ENCODE data around the gene ADAMTS12.
A peak's percentile ranks its signal among the peaks of the same experiment; 100 is the strongest.

Gene ADAMTS12

DNA sequence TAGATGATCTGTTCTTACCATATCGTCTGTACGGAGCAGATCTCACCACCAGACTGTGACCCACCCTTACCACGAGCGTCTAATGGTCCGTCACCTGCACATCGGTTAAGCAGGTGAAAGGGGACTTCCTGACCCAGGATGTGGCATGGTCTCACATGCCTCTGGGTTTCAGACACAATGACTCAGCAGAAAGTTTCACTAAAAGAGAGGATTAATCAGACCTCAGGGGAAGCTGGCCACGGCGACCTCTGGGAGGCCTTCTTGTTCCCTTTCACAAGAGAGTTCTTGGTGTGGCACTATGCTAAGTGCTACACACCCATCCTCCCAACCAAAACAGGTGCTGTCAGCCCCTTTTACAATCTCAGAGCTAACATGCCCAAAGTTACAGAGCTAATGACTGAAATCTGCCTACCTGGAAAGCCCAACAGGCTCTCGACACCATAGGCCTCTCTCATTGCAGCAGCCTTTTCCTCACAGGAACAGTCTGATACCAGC is 41.6 kb downstream of the ADAMTS12 start:
- DNase-seq (ENCODE audit: low read depth in 2 of 3, low spot score in 2 of 3): peak in 2 of 3 experiments; percentile 18 to 24

DNA sequence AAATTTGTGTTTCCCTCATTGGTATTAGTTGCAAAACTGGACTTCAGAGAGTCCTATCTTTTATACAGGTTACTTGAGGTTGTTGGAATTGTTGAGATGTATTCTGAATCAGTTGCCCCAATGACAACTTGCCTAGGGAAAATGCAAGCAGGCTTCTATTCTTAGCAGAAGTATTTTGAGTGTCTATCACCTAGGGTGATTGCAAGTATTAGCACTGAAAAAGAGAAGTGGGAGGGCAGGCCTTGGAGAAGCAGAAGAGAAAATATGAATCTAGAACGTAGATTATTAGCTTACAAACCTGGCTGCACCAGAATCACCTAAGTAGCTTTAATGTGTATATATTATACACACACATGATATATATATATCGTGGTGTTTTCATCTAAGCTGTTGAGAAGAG is 43.2 kb downstream of the ADAMTS12 start:
- DNase-seq (ENCODE audit: low read depth in 2 of 3, low spot score in 2 of 3): no peak

DNA sequence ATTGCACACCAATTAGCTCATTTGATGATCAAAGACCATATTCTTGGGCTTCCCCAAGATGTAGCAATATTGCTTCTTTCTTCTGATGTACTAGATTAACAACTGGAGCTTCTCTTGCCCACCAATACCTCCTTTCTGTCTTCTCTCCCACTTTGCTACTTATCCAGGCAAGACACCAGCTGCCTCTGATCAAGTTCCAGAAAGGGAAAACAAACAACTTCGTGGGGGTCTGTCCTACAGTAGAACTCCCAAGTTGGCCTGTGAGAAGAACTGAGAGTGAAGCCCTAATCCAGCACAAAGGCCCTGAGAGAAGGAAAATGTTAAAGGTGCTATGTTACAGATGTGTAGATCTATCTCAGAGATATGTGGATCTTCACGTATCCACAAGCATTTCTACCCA is 44.9 kb downstream of the ADAMTS12 start:
- DNase-seq (ENCODE audit: low read depth in 2 of 3, low spot score in 2 of 3): no peak

DNA sequence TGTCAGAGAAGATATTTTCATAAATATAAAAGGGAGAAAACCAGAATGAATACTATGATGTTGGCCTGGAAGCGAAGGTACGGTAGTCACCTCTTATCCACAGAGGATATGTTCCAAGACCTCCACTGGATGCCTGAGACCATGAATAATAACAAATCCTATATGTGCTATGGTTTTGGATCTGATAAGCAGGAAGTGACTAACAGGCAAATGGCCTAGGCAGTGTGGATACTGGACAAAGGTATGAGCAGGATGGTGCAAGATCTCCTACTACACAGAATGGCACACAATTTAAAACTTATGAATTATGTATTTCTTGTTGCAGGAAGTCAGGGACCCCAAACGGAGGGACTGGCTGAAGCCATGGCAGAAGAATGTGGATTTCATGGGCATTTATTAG is 48.2 kb downstream of the ADAMTS12 start:
- no peak for DNase-seq (ENCODE audit: low read depth in 2 of 3, low spot score in 2 of 3)

- no peak for DNase-seq (ENCODE audit: low read depth in 2 of 3, low spot score in 2 of 3)
These were observed 49.3 kb downstream of the ADAMTS12 start for GRCh38 chr5:33842456-33842855.

- DNase-seq (ENCODE audit: low read depth in 2 of 3, low spot score in 2 of 3): no peak
These were observed 49.9 kb downstream of the ADAMTS12 start for GRCh38 chr5:33841891-33842290.

GRCh38 chr5:33840927-33841547 is 50.8 kb downstream of the ADAMTS12 start:
- no peak for DNase-seq (ENCODE audit: low read depth in 2 of 3, low spot score in 2 of 3)

DNA sequence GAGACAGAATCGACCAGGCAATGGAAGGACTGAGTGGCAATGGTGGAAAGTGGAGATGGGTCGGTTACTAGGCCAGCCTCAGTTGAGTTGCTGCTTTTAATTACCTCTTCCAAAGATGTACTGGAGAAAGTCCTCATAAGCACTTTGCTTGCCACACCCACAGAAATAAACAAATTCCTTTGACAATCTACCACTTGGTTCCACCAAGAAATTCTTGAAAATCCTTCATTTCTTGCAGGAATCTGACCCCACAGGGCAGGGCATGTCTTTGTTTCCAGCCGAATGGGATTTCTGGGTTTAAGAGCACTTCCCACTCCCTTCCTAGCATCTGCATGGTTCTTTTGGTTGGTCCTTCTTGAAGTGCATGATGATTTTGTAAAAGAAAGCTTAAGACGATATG is 54.5 kb downstream of the ADAMTS12 start:
- DNase-seq (ENCODE audit: low read depth in 2 of 3, low spot score in 2 of 3): no peak

- DNase-seq (ENCODE audit: low read depth in 2 of 3, low spot score in 2 of 3): no peak
These were observed 57.5 kb downstream of the ADAMTS12 start for GRCh38 chr5:33834334-33834733.

DNA sequence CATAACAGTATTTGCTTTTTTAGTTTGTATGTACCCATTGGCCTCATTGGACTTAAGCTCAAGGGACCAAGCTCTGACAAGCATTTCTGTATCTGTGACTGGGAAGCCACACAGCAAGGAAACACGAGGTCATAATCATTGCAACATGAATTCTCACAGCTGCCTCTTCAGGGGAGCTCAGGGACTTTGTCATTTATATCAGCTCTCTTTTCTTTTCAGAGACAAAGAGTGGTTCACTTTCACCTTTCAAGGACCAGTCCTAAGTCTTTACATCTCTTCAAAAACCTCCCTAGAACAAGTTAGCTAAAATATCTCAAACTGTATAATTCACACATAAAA is 58.6 kb downstream of the ADAMTS12 start:
- DNase-seq (ENCODE audit: low read depth in 2 of 3, low spot score in 2 of 3): no peak

- DNase-seq (ENCODE audit: low read depth in 2 of 3, low spot score in 2 of 3): no peak
These were observed 59.2 kb downstream of the ADAMTS12 start for GRCh38 chr5:33832404-33833236.

GRCh38 chr5:33831041-33831440 is 60.7 kb downstream of the ADAMTS12 start:
- DNase-seq (ENCODE audit: low read depth in 2 of 3, low spot score in 2 of 3): no peak

- no peak for DNase-seq (ENCODE audit: low read depth in 2 of 3, low spot score in 2 of 3)
These were observed 62.4 kb downstream of the ADAMTS12 start for GRCh38 chr5:33829430-33829829.

DNA sequence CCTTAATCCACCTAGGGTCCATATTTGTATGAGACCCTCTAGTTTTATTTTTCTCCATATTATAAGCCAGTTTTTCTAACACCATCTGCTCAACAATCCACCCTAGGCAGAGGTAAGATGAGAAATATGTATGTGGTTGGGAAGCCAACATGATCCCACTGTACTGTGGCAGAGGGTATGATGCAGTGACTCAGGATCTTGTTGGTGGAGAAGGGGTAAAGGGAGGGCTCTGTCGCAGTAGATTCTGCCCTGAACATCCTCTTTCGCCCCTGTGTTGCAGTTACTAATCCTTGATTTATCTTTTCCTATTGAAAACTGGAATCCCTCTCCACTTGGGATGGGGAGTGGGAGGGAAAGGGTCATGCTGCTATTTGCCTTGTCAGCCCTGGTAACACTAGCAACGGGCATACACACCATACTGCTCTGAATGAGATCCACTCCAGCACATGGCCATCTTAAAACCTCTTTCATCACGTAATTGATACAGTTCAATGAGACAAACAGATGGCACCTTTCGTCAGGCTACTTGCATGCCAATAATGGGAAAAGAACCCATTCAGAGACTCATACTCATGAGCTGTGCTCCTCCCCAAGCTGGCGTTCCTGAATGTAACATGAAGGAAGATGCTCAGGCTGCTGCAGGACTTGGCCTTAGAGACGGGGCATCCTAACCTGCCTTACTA is 63.0 kb downstream of the ADAMTS12 start:
- DNase-seq (ENCODE audit: low read depth in 2 of 3, low spot score in 2 of 3): no peak

- no peak for DNase-seq (ENCODE audit: low read depth in 2 of 3, low spot score in 2 of 3)
These were observed 63.9 kb downstream of the ADAMTS12 start for GRCh38 chr5:33827885-33828284.

DNA sequence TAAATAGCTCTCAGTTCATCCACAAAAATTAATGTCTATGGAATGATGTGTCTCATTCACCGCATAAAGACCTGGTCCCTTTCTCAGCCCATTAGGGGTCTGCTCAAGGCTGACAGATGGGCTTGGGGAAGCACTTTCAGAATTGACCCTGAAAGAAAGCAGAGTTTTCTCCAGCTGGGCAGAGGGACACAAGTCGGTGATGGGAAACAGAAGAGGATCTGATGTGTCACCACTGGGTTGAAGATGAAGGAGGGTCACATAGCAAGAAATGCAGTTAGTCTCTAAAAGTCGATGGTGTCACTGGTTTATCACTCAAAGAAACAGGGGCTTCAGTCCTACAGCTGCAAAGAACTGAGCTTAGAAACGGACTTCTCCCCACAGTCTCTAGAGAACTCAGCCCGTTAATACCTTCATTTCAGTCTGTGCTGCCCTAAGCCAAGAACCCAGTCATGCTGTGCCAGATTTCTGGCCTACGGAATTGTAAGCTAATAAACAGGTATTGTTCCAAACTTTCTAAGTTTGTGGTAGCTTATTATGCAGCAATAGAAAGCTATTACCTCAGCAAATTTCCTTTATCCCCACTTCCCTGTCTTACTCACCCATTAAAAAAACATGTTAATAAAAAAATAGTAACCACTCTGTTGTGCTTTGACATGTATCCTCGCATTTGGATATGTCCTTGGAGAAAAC is 64.6 kb downstream of the ADAMTS12 start:
- no peak for DNase-seq (ENCODE audit: low read depth in 2 of 3, low spot score in 2 of 3)

GRCh38 chr5:33824516-33825195 is 67.1 kb downstream of the ADAMTS12 start:
- no peak for DNase-seq (ENCODE audit: low read depth in 2 of 3, low spot score in 2 of 3)

- no peak for DNase-seq (ENCODE audit: low read depth in 2 of 3, low spot score in 2 of 3)
These were observed 74.5 kb downstream of the ADAMTS12 start for GRCh38 chr5:33817301-33817700.

DNA sequence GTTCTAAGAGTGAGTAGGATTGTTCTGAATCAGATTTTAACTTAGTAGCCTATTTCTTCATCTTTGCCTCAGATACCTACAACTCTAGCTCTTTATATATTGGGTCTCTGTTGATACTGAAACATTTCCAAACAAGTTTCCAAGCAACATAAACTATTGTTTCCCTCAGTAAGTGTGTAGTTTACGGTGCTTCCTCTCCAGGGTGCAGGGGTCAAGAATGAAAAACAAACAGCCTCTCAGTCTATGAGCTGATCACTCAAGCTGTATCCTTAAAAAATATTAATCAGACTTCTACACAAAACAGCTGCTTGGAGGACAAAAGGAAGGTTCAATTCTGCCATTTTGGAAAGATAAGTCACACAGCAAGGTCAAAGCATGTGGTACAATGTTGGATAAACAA is 75.0 kb downstream of the ADAMTS12 start:
- DNase-seq (ENCODE audit: low read depth in 2 of 3, low spot score in 2 of 3): no peak

- no peak for DNase-seq (ENCODE audit: low read depth in 2 of 3, low spot score in 2 of 3)
These were observed 79.0 kb downstream of the ADAMTS12 start for GRCh38 chr5:33812746-33813145.

Measured in activated CD8-positive, alpha-beta memory T cell treated with anti-CD3 and anti-CD28 coated beads for 48 hours (primary cell).